ENCODE results near the gene PLA2G6. TPM values are rescaled to one million over a fixed set of nuclear protein-coding genes. Genes with fewer than 3 reads are reported as not detected.

PLA2G6 gene
- total RNA-seq, 4 donors from 2014 or later = 4.4 to 30.5 (median 22.0) TPM

DNA sequence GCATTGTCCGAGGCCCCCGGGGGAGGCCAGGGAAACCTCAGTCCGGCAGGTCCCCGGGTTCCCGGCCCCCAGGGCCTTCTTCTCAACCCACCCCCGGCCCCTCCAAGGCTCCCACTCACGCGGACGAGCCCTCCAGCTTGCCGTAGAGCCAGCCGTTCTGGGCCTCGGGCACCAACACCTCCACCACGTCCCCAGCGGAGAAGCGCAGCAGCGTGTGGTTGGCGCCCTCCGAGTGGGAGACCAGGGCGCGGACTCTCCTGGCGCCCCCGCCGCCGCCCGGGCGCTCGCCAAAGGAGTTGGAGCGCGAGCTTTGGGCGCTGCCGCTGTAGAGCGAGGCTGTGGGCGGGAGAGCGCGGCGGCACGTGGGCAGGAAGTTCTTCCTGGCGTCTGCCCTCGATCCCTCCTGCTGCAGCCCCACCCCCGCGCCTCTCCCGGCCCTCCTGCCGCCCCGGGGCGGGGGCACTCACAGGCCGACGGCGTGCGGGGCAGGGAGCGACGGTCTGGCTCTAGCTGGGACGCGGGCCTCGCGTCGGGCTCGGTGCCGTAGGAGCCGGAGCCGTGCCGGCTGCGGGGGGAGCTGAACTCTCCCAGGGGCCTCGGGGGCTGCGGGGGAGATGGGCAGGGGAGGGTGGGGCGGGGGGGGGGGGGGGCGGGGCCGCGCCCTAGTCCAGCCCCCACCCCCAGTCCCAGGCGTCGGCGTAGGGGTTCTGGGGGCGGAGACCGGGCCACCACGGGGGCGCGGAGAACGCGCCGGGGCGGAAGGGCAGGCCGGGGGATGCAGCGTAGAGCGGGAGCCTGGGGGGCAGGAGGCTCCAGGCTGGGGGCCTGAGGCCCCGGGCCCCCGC is 92.8 kb downstream of the PLA2G6 start:
- Histone ChIP-seq H3K27me3 (peaks cover 41% of the 10 kb centered on the region), H3K4me3 (peak overlapping the region in 1 of 2 donors; percentile 33), H3K27ac (no peak overlapping the region), H3K9me3 (no peaks in the 10 kb centered on the region), H3K4me1 (peaks cover 0 to 16% (median 7%) of the 10 kb centered on the region in 3 donors), H3K36me3 (peaks cover 0 to 37% of the 10 kb centered on the region in 2 donors)
- no CpG with 5 or more reads among the region's 85 CpGs for WGBS, 2 donors (ENCODE audit: low coverage in 1 of 2)
- ATAC-seq = peak; percentile 29
- TF ChIP-seq CTCF (IDR thresholded peaks at IDR 0.05) = no peak
- TF ChIP-seq POLR2A (IDR thresholded peaks at IDR 0.05) = no peak
- TF ChIP-seq POLR2AphosphoS5 (IDR thresholded peaks at IDR 0.05) = no peak
- TF ChIP-seq EP300 (IDR thresholded peaks at IDR 0.05) = no peak

DNA sequence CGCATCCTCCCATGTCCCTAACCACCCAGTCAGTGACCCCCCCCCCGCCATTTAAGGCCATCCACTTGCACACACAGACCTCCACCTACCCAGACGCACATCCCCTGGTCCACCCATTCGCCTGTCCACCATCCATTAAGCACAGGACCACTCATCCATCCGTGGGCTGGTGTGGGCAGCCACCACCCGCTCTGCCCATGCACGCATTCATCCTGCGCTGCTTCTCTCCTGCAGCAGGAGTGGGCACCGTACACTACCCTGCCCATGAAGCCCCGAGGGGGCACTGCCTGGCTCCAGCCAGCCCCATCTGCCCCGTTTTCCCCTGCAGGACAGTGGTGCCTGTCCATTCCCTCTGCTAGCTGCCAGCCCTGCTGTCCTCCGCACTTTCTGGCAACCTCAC is 93.8 kb downstream of the PLA2G6 start:
- 86 to 96% methylated on average over 9 to 11 of the region's 12 CpGs for WGBS, 2 donors (ENCODE audit: low coverage in 1 of 2)
- no peak for ATAC-seq
- peaks cover 0 to 31% of the 10 kb centered on the region in 2 donors for H3K36me3 ChIP-seq

GRCh38 chr22:38086942-38087341 is 94.7 kb downstream of the PLA2G6 start:
- Histone ChIP-seq H3K36me3 (peaks cover 0 to 30% of the 10 kb centered on the region in 2 donors), H3K27ac (no peak overlapping the region), H3K9me3 (no peaks in the 10 kb centered on the region), H3K4me3 (no peak overlapping the region), H3K27me3 (peaks cover 61% of the 10 kb centered on the region), H3K4me1 (peaks cover 0 to 26% (median 15%) of the 10 kb centered on the region in 3 donors)
- no peak for ATAC-seq
- TF ChIP-seq EP300 (IDR thresholded peaks at IDR 0.05) = no peak
- no peak for TF ChIP-seq POLR2A (IDR thresholded peaks at IDR 0.05)
- no peak for TF ChIP-seq CTCF (IDR thresholded peaks at IDR 0.05)
- TF ChIP-seq POLR2AphosphoS5 (IDR thresholded peaks at IDR 0.05) = no peak
- 83 to 100% methylated on average over 2 to 6 of the region's 13 CpGs for WGBS, 2 donors (ENCODE audit: low coverage in 1 of 2)

More for the DNA sequence above, 93.8 kb downstream of the PLA2G6 start:
- H3K4me1 ChIP-seq = peaks cover 0 to 17% (median 7%) of the 10 kb centered on the region in 3 donors
- H3K27ac ChIP-seq = no peak overlapping the region
- H3K4me3 ChIP-seq = no peak overlapping the region
- peaks cover 51% of the 10 kb centered on the region for H3K27me3 ChIP-seq
- H3K9me3 ChIP-seq = no peaks in the 10 kb centered on the region
- TF ChIP-seq POLR2AphosphoS5 (IDR thresholded peaks at IDR 0.05) (no peak), EP300 (IDR thresholded peaks at IDR 0.05) (no peak), CTCF (IDR thresholded peaks at IDR 0.05) (no peak), POLR2A (IDR thresholded peaks at IDR 0.05) (no peak)

GRCh38 chr22:38086001-38086845 is 95.4 kb downstream of the PLA2G6 start:
- no peaks in the 10 kb centered on the region for H3K9me3 ChIP-seq
- H3K27me3 ChIP-seq = peaks cover 68% of the 10 kb centered on the region
- WGBS, 2 donors (ENCODE audit: low coverage in 1 of 2) = 90 to 100% methylated on average over 2 to 3 of the region's 25 CpGs
- TF ChIP-seq POLR2A (IDR thresholded peaks at IDR 0.05) (no peak), POLR2AphosphoS5 (IDR thresholded peaks at IDR 0.05) (no peak), EP300 (IDR thresholded peaks at IDR 0.05) (no peak), CTCF (IDR thresholded peaks at IDR 0.05) (no peak)
- ATAC-seq = no peak
- no peak overlapping the region for H3K27ac ChIP-seq
- no peak overlapping the region for H3K4me3 ChIP-seq
- H3K36me3 ChIP-seq = peaks cover 0 to 30% of the 10 kb centered on the region in 2 donors
- peaks cover 0 to 33% (median 20%) of the 10 kb centered on the region in 3 donors for H3K4me1 ChIP-seq
